Stimulated activated CD4-positive, alpha-beta T cell treated with anti-CD3 and anti-CD28 coated beads, Interleukin-12 subunit alpha, Interleukin-12 subunit beta, amount 100 ng/mL, for 4 hours (primary cell): ENCODE results near the gene EPB41.
"Not testable (repeated sequence)": the region's sequence is repeated elsewhere in the genome, so short reads cannot be mapped to it uniquely, and the experiment has no call there.

ENCODE experiments used
- DNase-seq: peaks from one replicate; pipeline ENCODE4 v3.0.0-alpha.2; 2020

EPB41 gene

DNA sequence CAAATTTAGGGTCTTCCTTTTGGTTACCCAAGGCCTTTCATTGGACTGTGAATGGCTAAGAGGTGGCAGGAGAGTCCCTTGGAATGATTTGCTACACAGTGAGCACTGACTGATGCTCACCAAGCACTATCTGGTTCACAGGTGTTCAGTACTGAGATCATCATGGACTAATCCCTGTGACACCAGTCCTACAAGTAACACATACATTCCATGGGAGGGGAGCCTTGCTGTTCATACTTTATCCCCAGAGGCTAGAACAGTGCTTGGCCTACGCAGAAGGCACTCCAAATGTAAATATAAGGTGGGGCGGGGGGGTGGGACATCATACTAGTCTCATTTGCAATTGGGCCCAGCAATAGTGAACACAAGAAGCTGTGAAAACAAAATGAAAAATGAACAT, 229.8 kb downstream of the EPB41 start:
- no peak for DNase-seq

GRCh38 chr1:29145739-29146437, 231.5 kb downstream of the EPB41 start:
- no peak for DNase-seq

- DNase-seq, result no peak
These were observed 234.5 kb downstream of the EPB41 start for GRCh38 chr1:29148656-29149491.

DNA sequence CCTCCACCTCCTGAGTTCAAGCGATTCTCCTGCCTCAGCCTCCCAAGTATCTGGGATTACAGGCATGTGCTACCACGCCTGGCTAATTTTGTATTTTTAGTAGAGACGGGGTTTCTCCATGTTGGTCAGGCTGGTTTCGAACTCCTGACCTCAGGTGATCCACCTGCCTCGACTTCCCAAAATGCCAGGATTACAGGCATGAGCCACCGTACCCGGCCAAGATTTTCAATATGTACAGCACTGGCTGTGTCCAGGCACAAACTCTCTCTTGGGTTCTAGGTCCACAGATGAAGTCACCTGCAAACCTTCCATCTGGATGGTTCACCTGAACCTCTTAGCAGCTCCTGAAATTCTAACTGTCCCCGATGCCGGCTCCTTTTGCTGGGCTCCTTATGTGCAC, 236.0 kb downstream of the EPB41 start:
- DNase-seq, result not testable (repeated sequence)

- no peak for DNase-seq
These were observed 237.9 kb downstream of the EPB41 start for GRCh38 chr1:29152046-29152805.

- DNase-seq, result no peak
These were observed 242.3 kb downstream of the EPB41 start for GRCh38 chr1:29156543-29157268.

DNA sequence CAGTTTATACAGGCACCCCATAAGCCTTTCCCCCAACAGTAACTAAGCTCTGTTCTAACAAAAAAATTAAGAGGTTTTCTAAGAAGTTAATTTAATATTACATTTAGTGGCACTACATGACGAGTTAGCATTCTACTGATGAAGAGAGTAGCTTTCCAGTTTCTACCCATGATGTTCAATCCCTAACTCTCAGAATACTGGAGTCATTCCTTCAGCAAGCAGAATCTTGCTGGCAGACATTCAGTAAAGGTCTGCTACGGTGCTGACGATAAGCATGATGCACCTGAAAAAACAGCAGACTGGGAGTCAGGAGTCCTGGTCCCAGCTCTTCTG, 242.9 kb downstream of the EPB41 start:
- DNase-seq, result no peak

- no peak for DNase-seq
These were observed 245.4 kb downstream of the EPB41 start for GRCh38 chr1:29159773-29160172.

DNA sequence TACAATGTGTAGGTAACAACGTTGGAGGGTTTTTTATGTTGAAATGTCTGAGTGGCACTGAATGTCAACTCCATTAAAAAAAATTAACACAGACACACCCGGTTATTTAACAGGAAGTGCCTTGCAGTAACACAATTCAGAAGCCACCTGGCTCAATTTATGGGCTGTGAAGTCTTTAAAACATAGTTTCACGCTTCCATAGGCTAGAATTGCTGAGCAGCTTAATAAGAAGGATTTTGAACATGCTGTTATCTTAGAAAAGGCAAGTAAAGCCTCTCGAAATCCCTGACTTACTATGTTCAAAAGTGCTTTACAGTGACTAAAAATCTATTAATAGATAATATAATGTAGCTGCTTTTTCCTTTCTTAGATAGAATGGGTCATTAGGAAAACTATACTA, 247.7 kb downstream of the EPB41 start:
- DNase-seq, result no peak

- no peak for DNase-seq
These were observed 248.2 kb downstream of the EPB41 start for GRCh38 chr1:29162476-29163138.

DNA sequence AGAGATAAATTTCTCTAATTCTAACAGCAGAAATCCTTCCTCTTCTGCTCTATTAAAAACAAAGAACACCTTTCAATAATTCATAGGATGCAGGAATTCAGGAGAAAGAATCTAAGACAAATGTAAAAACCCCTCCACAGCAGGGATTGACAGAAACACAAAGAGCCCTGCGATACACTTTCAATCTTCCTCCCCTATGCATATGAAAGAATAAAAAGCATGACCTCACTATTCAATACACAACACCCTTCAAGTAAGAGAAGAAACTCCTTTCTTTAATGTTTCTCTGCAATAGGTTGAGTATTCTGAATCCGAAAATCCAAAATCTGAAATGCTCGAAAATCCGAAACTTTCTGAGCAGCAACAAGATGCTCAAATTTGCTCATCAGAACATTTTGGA, 250.2 kb downstream of the EPB41 start:
- no peak for DNase-seq

DNA sequence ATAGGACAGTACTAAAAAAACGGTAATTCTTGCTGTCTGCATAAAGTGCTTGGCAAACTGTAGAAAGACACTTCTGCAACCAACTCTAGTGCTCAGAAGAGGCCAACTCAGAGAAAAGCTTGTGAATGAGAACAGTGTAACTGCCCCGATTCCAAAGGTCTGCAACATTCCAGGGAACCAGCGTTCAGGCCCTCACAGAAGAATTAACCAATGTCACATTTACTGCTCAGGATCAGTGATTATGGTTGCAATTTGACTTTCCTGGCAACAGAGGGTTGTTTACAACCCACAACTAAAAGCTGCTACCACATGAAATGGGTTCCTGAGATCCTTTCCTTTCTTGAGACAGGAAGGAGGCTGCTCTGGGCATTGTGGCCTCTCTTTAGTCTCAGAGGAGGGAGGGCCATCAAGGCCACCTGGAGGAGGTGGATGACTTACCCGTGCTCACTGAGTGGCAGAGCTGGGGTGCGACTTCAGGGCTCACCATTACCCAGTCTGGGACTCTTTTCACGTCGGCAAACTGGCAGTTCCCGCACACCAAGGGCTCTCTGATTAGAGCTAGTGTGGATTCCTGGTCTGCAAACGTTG, 252.0 kb downstream of the EPB41 start:
- no peak for DNase-seq

DNA sequence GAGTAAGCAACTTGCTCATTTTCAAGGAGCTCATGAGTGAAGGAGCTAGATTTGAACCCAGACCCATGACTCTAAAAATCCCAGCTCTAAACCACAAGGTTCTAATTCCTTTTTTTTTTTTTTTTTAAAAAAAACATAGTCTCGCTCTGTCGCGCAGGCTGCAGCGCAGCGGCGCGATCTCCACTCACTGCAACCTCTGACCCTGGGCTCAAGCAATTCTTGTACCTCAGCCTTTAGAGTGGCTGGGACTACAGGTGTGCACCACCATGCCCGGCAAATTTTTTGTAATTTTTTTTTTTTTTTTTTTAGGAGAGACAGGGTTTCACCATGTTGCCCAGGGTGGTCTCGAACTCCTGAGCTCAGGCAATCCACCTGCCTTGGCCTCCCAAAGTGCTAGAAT, 253.5 kb downstream of the EPB41 start:
- no peak for DNase-seq
